GM21515 (cell line): Measurements from ENCODE around the gene SIRPA.
A peak's percentile ranks its signal among the peaks of the same experiment; 100 is the strongest.

Source experiments
- ATAC-seq: cut with Tn5 transposase; IDR thresholded peaks from one replicate; pipeline ENCODE4 v1.9.1; 2021; ENCODE audit not compliant: unreplicated experiment

SIRPA gene

GRCh38 chr20:1946762-1947534 lies 51.7 kb downstream of the SIRPA start:
- no peak for ATAC-seq

GRCh38 chr20:1947535-1947846 lies 52.3 kb downstream of the SIRPA start:
- no peak for ATAC-seq

GRCh38 chr20:1949347-1950100 lies 54.3 kb downstream of the SIRPA start:
- ATAC-seq, result no peak

GRCh38 chr20:1950836-1951235 lies 55.6 kb downstream of the SIRPA start:
- no peak for ATAC-seq

- no peak for ATAC-seq
These were observed 56.4 kb downstream of the SIRPA start for GRCh38 chr20:1951436-1952115.

GRCh38 chr20:1952737-1953530 lies 57.7 kb downstream of the SIRPA start:
- peak; percentile 50 for ATAC-seq

GRCh38 chr20:1953621-1954020 lies 58.4 kb downstream of the SIRPA start:
- ATAC-seq, result no peak

- no peak for ATAC-seq
These were observed 60.0 kb downstream of the SIRPA start for GRCh38 chr20:1955217-1955616.

GRCh38 chr20:1958426-1958825 lies 63.2 kb downstream of the SIRPA start:
- ATAC-seq, result no peak

- no peak for ATAC-seq
These were observed 63.9 kb downstream of the SIRPA start for GRCh38 chr20:1959156-1959555.

- ATAC-seq, result no peak
These were observed 66.2 kb downstream of the SIRPA start for GRCh38 chr20:1961374-1961773.

- ATAC-seq, result no peak
These were observed 68.9 kb downstream of the SIRPA start for GRCh38 chr20:1964061-1964460.

GRCh38 chr20:1964659-1965405 lies 69.6 kb downstream of the SIRPA start:
- ATAC-seq, result no peak

- no peak for ATAC-seq
These were observed 70.5 kb downstream of the SIRPA start for GRCh38 chr20:1965520-1966351.

GRCh38 chr20:1968964-1969363 lies 73.8 kb downstream of the SIRPA start:
- no peak for ATAC-seq

GRCh38 chr20:1971893-1972586 lies 76.8 kb downstream of the SIRPA start:
- ATAC-seq, result no peak

GRCh38 chr20:1973601-1974440 lies 78.6 kb downstream of the SIRPA start:
- no peak for ATAC-seq

GRCh38 chr20:1975291-1975690 lies 80.1 kb downstream of the SIRPA start:
- no peak for ATAC-seq
